GM12892 (cell line): ENCODE measurements around the gene SOX8.

Experiments
- POLR2A ChIP-seq: IDR thresholded peaks from 2 replicates; pipeline ENCODE4 v1.6.1; 2011; ENCODE audit warnings: low read depth, low read length, control low read depth
- TAF1 ChIP-seq: IDR thresholded peaks from 2 replicates; pipeline ENCODE4 v1.6.1; 2011; ENCODE audit warnings: low read depth, mild to moderate bottlenecking, control low read depth, low read length, borderline replicate concordance

- TF ChIP-seq TAF1 = no peak
- TF ChIP-seq POLR2A = no peak
Observed at GRCh38 chr16:1024138-1024537, 42.6 kb downstream of the SOX8 start.
